K562 (cell line): Measurements from ENCODE around the gene CD93. TPM values are rescaled to one million over a fixed set of nuclear protein-coding genes. Genes with fewer than 3 reads are reported as not detected.

ENCODE experiments used
- ATAC-seq: fragments of 200-7000 bp; cut with Tn5 transposase; 3 replicates; pipeline ENCODE4 v1.9.1; 2020; ENCODE audit warnings: moderate library complexity
- BruUV-seq: library from RNA; stranded (reverse); fragments of 400-500 nt; replicated peaks from 2 replicates; lab custom pipeline; 2021; lab: Mats Ljungman, UMichigan
- CTCF ChIA-PET: fragments of 300-600 bp; formaldehyde crosslinking; extraction: SDS; loops from one replicate; lab custom pipeline; 2021; ENCODE audit warnings: low intra/inter-chr PET ratio; lab: Yijun Ruan, JAX
- POLR2A ChIA-PET: fragments of 300-600, 350-650 bp; sonication (Branson Sonifier 250); formaldehyde crosslinking; extraction: SDS; loops from one replicate; lab custom pipeline; 2021; ENCODE audit warnings: antibody characterized with exemption, inconsistent platforms; lab: Yijun Ruan, JAX
- DNase-seq, 4 experiments: peaks; one replicate each; pipeline versions ENCODE4 v3.0.0 to v3.0.0-alpha.2; 2011 to 2018; ENCODE audit warnings: low spot score in 3 of 4, mixed read lengths in 3 of 4; ENCODE audit errors: extremely low read depth in 1 of 4
- FAIRE-seq: peaks from 2 replicates; lab custom pipeline; 2011; peaks lifted over from hg19 to GRCh38; lab: Jason Lieb, UNC
- H2AFZ ChIP-seq: 2 replicates; pipeline ENCODE4 v1.6.0; 2011; ENCODE audit warnings: low read depth, low read length, control low read depth, inconsistent platforms
- H3K27ac ChIP-seq: fragments of 200-600 bp; 3 replicates; pipeline ENCODE4 v1.8.0; 2011; ENCODE audit warnings: low read depth, mild to moderate bottlenecking, control low read depth, inconsistent platforms, low read length, moderate library complexity, mixed read lengths; ENCODE audit errors: extremely low read depth
- H3K27me3 ChIP-seq, 2 experiments: fragments of 300-600 bp in 1 of 2; 2 replicates in 1 of 2; 3 replicates in 1 of 2; pipeline versions ENCODE4 v1.6.0 to v1.8.0; 2011; ENCODE audit warnings: inconsistent platforms in 2 of 2, low read length in 2 of 2, mild to moderate bottlenecking in 1 of 2, mixed read lengths in 1 of 2, moderate library complexity in 1 of 2; ENCODE audit not compliant: control insufficient read depth in 2 of 2, insufficient read depth in 2 of 2
- H3K36me3 ChIP-seq: fragments of 300-600 bp; 3 replicates; pipeline ENCODE4 v1.8.0; 2011; ENCODE audit warnings: mild to moderate bottlenecking, low read length, inconsistent platforms; ENCODE audit not compliant: control insufficient read depth, insufficient read depth
- H3K4me1 ChIP-seq, 2 experiments: fragments of 200-600 bp in 1 of 2; replicated peaks in 1 of 2; 2 replicates in 1 of 2; 3 replicates in 1 of 2; pipeline versions ENCODE4 v1.5.1 to v1.8.0; 2011; ENCODE audit warnings: inconsistent platforms in 2 of 2, low read length in 2 of 2, mild to moderate bottlenecking in 1 of 2, mixed read lengths in 1 of 2, moderate library complexity in 1 of 2; ENCODE audit not compliant: control insufficient read depth in 2 of 2, insufficient read depth in 2 of 2
- H3K4me2 ChIP-seq: 2 replicates; pipeline ENCODE4 v1.6.1; 2011; ENCODE audit warnings: low read length, control low read depth, inconsistent platforms, mixed read lengths; ENCODE audit not compliant: insufficient read depth
- H3K4me3 ChIP-seq: fragments of 200-600 bp; sonication (generic), shearing (Covaris generic); 2 replicates; pipeline ENCODE4 v1.5.1; 2016; ENCODE audit warnings: control low read depth, inconsistent platforms
- H3K79me2 ChIP-seq: fragments of 200-600 bp; 3 replicates; pipeline ENCODE4 v1.8.0; 2011; ENCODE audit warnings: low read length, inconsistent platforms; ENCODE audit not compliant: control insufficient read depth, insufficient read depth
- H3K9ac ChIP-seq, 2 experiments: 2 replicates each; pipeline versions ENCODE4 v1.6.0 to v1.6.1; 2011; ENCODE audit warnings: low read depth in 2 of 2, low read length in 2 of 2, control low read depth in 1 of 2, inconsistent platforms in 1 of 2, mild to moderate bottlenecking in 1 of 2, mixed read lengths in 1 of 2; ENCODE audit not compliant: insufficient read depth in 1 of 2
- H3K9me1 ChIP-seq: one replicate; pipeline ENCODE4 v1.6.0; 2011; ENCODE audit warnings: inconsistent platforms, mild to moderate bottlenecking, low read length, moderate library complexity; ENCODE audit not compliant: control insufficient read depth, insufficient read depth
- H3K9me3 ChIP-seq: replicated peaks from 2 replicates; pipeline ENCODE4 v1.5.1; 2011; ENCODE audit warnings: low read depth, low read length, inconsistent platforms; ENCODE audit not compliant: control insufficient read depth, insufficient read depth
- H4K20me1 ChIP-seq: replicated peaks from 2 replicates; pipeline ENCODE4 v1.6.1; 2011; ENCODE audit warnings: low read length, inconsistent platforms, mixed read lengths; ENCODE audit not compliant: control insufficient read depth, insufficient read depth
- SAP30 ChIP-seq: fragments of 200-600 bp; sonication (generic); IDR thresholded peaks from 2 replicates; pipeline ENCODE4 v1.6.1; 2012; ENCODE audit warnings: borderline replicate concordance, low read depth, mild to moderate bottlenecking, moderate library complexity, low read length, control low read depth, inconsistent platforms; ENCODE audit not compliant: insufficient read depth, poor library complexity, severe bottlenecking
- ZBTB33 ChIP-seq: sonication (generic); formaldehyde crosslinking; IDR thresholded peaks from 2 replicates; pipeline ENCODE4 v1.8.1; 2023; ENCODE audit warnings: mild to moderate bottlenecking, missing genetic modification reagents
- WGBS: fragments of 100-300 bp; shearing (Covaris generic); methylation state at CpG from one replicate; pipeline ENCODE4 v1.1.6; 2016; ENCODE audit warnings: low coverage, mixed read lengths; ENCODE audit not compliant: insufficient coverage; ENCODE audit errors: missing lambda C conversion rate; 5-methylcytosine and 5-hydroxymethylcytosine counted together
- in situ Hi-C: fragments of 300-500 bp; cut with MboI; formaldehyde crosslinking; loops from 4 replicates; pipeline ENCODE4 v1.15.0; 2018; ENCODE audit warnings: inconsistent platforms, mixed read lengths
- intact Hi-C: fragments of 100-400 bp; cut with micrococcal nuclease; formaldehyde crosslinking; loops from 2 replicates; pipeline ENCODE4 v1.14.2; 2022
- polyA plus RNA-seq, 8 experiments: library from polyadenylated mRNA; depleted of rRNA in 4 of 8; stranded (reverse) in 5 of 8; unstranded in 3 of 8; fragments of >200 nt; fragmentation: Nextera tagmentation in 2 of 8; fragmentation: Illumina TruSeq in 1 of 8; extraction: Ambion mirVana in 2 of 8; extraction: Trizol in 1 of 8; gene quantifications; 2 replicates each; pipeline versions ENCODE4 v1.2.1 to v1.2.3, GENCODE V29; 2011 to 2014; ENCODE audit warnings: inconsistent platforms in 1 of 8, missing spikeins in 1 of 8
- total RNA-seq, 7 experiments: library from RNA; depleted of rRNA in 6 of 7; stranded (reverse); fragments of >200 nt in 6 of 7; fragmentation: Illumina TruSeq in 2 of 7; extraction: Trizol in 2 of 7; gene quantifications; 2 replicates each; pipeline versions ENCODE4 v1.2.1 to v1.2.3, GENCODE V29; 2011 to 2021; ENCODE audit warnings: low replicate concordance in 1 of 7

The CD93 gene
- total and polyA plus RNA-seq, 9 of the 15 experiments (the other 6 are each of a cell fraction or from before 2014, with no cell fraction given), result 0.03 to 0.20 (median 0.05) TPM

- CTCF ChIA-PET, result no interaction called here
- no peak for TF ChIP-seq SAP30
- TF ChIP-seq ZBTB33 (CRISPR knock-in tag), result peak; percentile 81
- TF ChIP-seq, all 486 proteins: peak for 1
- no peak overlapping the region for H3K9ac ChIP-seq
- H3K9me3 ChIP-seq, result no peaks in the 10 kb centered on the region
- ATAC-seq, result no peak
- no peak overlapping the region for H2AFZ ChIP-seq
- no peaks in the 10 kb centered on the region for H3K9me1 ChIP-seq
- no peaks in the 10 kb centered on the region for H4K20me1 ChIP-seq
- intact Hi-C loops (no loop called here), in situ Hi-C loops (no loop called here)
- H3K27ac ChIP-seq, result no peak overlapping the region
- POLR2A ChIA-PET, result interaction anchor here (0.5 kb wide), 1 partner anchor 14 kb away, joined by 4 read pairs; no protein-coding TSS in a partner anchor
- DNase-seq, result no peak
- no peaks in the 10 kb centered on the region for H3K79me2 ChIP-seq
- peaks cover 17 to 55% of the 10 kb centered on the region in 2 experiments; a peak in 4 of 5 replicates for H3K4me1 ChIP-seq
- BruUV-seq, result no TSS peak
- no peak overlapping the region for H3K4me3 ChIP-seq
- no peaks in the 10 kb centered on the region for H3K27me3 ChIP-seq
- 92% methylated on average over 20 of the region's 92 CpGs for WGBS
- FAIRE-seq, result no peak
- no peaks in the 10 kb centered on the region for H3K36me3 ChIP-seq
- no peak overlapping the region for H3K4me2 ChIP-seq
Observed at GRCh38 chr20:23048283-23049200, 37.6 kb downstream of the CD93 start.
